ENCODE measurements around the gene MACROD2. TPM values are rescaled to one million over a fixed set of nuclear protein-coding genes. Genes with fewer than 3 reads are reported as not detected.

Gene MACROD2
- total and polyA plus RNA-seq, 11 donors, result 0.54 to 5.4 (median 2.4) TPM

GRCh38 chr20:14634665-14635064 is 639.3 kb downstream of the MACROD2 start:
- no peak overlapping the region for H3K4me3 ChIP-seq
- no peaks in the 10 kb centered on the region for H3K36me3 ChIP-seq
- no peak for TF ChIP-seq POLR2A (IDR thresholded peaks at IDR 0.05)
- TF ChIP-seq, protein P1, sequence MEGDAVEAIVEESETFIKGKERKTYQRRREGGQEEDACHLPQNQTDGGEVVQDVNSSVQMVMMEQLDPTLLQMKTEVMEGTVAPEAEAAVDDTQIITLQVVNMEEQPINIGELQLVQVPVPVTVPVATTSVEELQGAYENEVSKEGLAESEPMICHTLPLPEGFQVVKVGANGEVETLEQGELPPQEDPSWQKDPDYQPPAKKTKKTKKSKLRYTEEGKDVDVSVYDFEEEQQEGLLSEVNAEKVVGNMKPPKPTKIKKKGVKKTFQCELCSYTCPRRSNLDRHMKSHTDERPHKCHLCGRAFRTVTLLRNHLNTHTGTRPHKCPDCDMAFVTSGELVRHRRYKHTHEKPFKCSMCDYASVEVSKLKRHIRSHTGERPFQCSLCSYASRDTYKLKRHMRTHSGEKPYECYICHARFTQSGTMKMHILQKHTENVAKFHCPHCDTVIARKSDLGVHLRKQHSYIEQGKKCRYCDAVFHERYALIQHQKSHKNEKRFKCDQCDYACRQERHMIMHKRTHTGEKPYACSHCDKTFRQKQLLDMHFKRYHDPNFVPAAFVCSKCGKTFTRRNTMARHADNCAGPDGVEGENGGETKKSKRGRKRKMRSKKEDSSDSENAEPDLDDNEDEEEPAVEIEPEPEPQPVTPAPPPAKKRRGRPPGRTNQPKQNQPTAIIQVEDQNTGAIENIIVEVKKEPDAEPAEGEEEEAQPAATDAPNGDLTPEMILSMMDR (IDR thresholded peaks at IDR 0.05), result no peak
- ATAC-seq (no peak), DNase-seq (no peak)
- no peak overlapping the region for H3K27ac ChIP-seq
- H3K9me3 ChIP-seq, result peaks cover 0 to 5% (median 0%) of the 10 kb centered on the region in 12 donors
- no peaks in the 10 kb centered on the region for H3K27me3 ChIP-seq
- intact Hi-C loops (cut with DNase I), result no loop called here
- no peaks in the 10 kb centered on the region for H3K4me1 ChIP-seq

DNA sequence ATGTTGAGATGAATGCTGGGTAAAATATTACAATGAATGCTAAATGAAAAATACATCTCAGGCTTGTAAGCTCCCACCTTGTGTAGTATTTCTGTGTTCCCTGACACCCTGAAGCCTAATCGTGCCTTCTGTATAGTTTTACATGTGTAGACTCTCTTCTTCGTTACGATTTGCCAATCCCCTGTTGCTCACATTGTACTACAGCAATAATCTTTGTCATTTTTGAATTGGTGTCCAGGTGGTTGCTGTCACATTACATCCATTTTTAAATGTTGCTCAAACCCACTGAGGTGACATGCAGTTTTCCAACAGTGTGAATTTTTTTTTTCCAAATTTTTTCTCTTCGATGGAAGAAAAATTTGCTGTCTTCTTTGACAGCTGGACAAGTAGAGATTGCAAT is 642.1 kb downstream of the MACROD2 start:
- ATAC-seq, result no peak
- WGBS, 4 donors, result 67 to 80% (median 72%) methylated on average over 4 of the region's 4 CpGs
- Histone ChIP-seq H3K9me3 (peaks cover 0 to 26% (median 8%) of the 10 kb centered on the region in 12 donors), H3K27me3 (no peaks in the 10 kb centered on the region), H3K27ac (no peak overlapping the region), H3K36me3 (no peaks in the 10 kb centered on the region), H3K4me3 (no peak overlapping the region), H3K4me1 (no peaks in the 10 kb centered on the region)
- no peak for DNase-seq
- intact Hi-C loops (cut with DNase I), result no loop called here
- TF ChIP-seq POLR2A (IDR thresholded peaks at IDR 0.05), result no peak
- TF ChIP-seq, protein P1 (IDR thresholded peaks at IDR 0.05), result no peak

DNA sequence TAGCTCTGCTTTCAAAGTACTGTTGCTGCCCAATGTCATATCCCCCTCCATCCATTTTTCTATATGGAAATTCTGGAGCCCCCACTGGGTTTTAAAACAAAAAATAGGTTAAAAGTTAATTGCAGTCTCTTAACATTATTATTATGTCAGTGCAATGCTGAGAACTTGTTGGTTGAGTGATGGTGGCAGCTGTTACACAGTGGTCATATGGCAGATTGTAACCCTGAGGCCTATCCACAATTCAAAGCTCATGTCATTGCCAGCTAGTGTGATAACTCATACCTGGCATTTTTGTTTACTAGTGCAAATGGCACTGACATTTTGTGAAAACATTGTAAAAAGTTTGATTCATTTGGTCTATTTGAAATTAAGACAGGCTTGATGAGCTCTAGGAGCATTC is 647.8 kb downstream of the MACROD2 start:
- Histone ChIP-seq H3K27me3 (no peaks in the 10 kb centered on the region), H3K27ac (no peak overlapping the region), H3K4me1 (no peaks in the 10 kb centered on the region), H3K36me3 (no peaks in the 10 kb centered on the region), H3K9me3 (peaks cover 0 to 33% (median 9%) of the 10 kb centered on the region in 12 donors), H3K4me3 (no peak overlapping the region)
- no peak for ATAC-seq
- intact Hi-C loops (cut with DNase I), result no loop called here
- TF ChIP-seq, protein P1 (IDR thresholded peaks at IDR 0.05), result no peak
- TF ChIP-seq POLR2A (IDR thresholded peaks at IDR 0.05), result no peak
- no peak for DNase-seq

DNA sequence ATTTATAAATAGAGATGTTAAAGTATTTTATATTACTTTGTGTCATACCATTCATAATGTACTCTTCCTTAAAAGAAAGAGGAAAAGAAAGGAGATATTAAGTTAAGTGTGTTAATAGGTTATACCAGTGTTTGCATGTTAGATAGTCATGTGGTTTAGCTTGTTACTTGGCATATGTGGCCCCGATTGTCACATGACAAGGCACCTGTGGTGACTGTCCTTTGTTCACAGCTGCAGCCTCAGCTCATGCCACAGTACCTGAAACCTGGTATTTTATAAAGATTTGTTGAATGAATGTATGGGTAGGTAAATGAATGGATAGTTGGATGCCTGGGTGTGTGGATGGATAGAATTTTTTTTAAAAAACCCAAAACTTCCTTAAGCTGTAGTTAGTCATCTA is 648.2 kb downstream of the MACROD2 start:
- H3K4me3 ChIP-seq, result no peak overlapping the region
- WGBS, 4 donors, result 82 to 89% (median 85%) methylated on average over 1 of the region's 1 CpG
- DNase-seq, result no peak
- no peaks in the 10 kb centered on the region for H3K27me3 ChIP-seq
- intact Hi-C loops (cut with DNase I), result no loop called here
- peaks cover 0 to 33% (median 9%) of the 10 kb centered on the region in 12 donors for H3K9me3 ChIP-seq
- no peak for TF ChIP-seq POLR2A (IDR thresholded peaks at IDR 0.05)
- TF ChIP-seq, protein P1 (IDR thresholded peaks at IDR 0.05), result no peak
- H3K36me3 ChIP-seq, result no peaks in the 10 kb centered on the region
- no peak for ATAC-seq
- H3K4me1 ChIP-seq, result no peaks in the 10 kb centered on the region
- no peak overlapping the region for H3K27ac ChIP-seq
